C4-2B (cell line): ENCODE data around the gene AREG.

Source experiments
- H3K27ac ChIP-seq: fragments of 450-650 bp; 2 replicates; pipeline ENCODE4 v1.5.1; 2017
- ZFX ChIP-seq: fragments of 450-650 bp; IDR thresholded peaks from 2 replicates; pipeline ENCODE4 v1.6.1; 2017
- TF ChIP-seq, protein P1 (sequence below): fragments of 450-650 bp; conservative IDR thresholded peaks from 2 replicates; pipeline ENCODE4 v1.5.1; 2017; ENCODE audit warnings: mild to moderate bottlenecking

The AREG gene

DNA sequence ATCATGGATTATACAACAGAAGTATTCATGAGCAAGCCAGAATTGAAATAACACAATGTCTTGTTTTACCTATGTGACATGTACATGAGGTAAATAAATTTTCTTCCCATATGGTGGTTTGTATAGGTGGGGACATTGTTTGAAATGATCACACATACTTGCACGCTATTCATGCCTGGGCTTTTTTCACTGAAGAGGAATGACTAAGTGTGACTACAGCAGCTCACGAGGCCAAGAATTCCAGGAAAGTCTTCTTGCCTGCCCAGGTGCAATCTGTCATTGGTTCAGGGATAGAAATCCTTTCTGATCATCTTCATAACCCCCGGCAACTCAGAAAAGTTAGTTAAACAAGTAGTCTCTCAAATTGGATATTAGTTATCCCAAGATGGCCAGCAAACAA lies 36.3 kb upstream of the AREG start:
- no peak overlapping the region for H3K27ac ChIP-seq
- TF ChIP-seq, protein P1, sequence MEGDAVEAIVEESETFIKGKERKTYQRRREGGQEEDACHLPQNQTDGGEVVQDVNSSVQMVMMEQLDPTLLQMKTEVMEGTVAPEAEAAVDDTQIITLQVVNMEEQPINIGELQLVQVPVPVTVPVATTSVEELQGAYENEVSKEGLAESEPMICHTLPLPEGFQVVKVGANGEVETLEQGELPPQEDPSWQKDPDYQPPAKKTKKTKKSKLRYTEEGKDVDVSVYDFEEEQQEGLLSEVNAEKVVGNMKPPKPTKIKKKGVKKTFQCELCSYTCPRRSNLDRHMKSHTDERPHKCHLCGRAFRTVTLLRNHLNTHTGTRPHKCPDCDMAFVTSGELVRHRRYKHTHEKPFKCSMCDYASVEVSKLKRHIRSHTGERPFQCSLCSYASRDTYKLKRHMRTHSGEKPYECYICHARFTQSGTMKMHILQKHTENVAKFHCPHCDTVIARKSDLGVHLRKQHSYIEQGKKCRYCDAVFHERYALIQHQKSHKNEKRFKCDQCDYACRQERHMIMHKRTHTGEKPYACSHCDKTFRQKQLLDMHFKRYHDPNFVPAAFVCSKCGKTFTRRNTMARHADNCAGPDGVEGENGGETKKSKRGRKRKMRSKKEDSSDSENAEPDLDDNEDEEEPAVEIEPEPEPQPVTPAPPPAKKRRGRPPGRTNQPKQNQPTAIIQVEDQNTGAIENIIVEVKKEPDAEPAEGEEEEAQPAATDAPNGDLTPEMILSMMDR: no peak
- TF ChIP-seq ZFX: no peak

DNA sequence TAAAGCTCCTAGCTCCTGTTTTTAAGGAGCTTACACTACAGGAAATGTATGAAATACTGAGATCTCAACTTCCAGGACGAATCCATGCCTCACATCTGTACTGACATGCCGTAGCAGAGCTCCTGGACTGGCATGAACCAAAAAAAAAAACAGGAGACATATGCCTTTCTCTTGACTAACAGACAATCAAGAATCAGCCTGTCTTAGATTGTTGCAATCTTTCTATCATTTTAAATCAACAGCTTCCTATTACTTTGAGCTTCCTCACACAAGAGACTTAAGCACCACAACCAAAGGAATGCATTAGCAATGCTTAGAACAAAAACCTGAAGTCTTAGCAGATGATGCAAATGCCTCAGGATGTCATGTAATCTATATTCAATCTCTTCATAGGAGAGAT lies 34.7 kb upstream of the AREG start:
- no peak for TF ChIP-seq ZFX
- TF ChIP-seq, protein P1: no peak
- H3K27ac ChIP-seq: no peak overlapping the region

DNA sequence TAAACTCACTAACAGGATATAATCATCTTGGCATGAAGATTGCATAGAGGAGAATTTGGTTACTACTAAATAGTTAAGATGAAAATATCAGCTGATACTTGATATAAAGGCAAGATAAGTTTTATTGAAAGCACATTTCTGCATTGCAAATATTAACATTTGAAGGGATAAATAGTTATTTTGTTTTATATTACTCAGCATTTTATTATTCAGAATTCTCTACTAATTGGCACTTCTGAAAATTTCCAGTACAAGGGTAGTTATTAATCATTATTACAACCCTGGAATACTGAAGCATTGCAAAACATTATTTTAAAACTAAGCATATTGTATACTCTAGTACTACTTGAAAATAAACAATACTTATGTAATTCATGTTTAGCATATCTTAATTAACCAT lies 32.7 kb upstream of the AREG start:
- H3K27ac ChIP-seq: no peak overlapping the region
- TF ChIP-seq, protein P1: no peak
- no peak for TF ChIP-seq ZFX

DNA sequence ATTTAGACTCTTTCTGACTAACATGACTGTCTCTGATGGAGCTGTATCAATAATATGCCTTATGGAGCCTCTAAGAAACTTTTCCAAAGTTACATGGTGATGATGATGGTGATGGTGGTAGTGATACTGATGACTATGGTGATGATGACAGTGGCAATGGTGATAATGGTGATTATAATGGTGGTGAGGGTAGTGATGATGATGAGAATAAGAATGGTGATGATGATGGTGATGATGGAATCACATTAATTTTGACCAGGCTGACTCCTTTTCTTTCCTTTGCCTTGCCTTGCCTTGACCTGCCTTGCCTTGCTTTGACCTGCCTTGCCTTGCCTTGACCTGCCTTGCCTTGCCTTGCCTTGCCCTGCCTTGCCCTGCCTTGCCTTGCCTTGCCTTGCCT lies 31.7 kb upstream of the AREG start:
- no peak overlapping the region for H3K27ac ChIP-seq

DNA sequence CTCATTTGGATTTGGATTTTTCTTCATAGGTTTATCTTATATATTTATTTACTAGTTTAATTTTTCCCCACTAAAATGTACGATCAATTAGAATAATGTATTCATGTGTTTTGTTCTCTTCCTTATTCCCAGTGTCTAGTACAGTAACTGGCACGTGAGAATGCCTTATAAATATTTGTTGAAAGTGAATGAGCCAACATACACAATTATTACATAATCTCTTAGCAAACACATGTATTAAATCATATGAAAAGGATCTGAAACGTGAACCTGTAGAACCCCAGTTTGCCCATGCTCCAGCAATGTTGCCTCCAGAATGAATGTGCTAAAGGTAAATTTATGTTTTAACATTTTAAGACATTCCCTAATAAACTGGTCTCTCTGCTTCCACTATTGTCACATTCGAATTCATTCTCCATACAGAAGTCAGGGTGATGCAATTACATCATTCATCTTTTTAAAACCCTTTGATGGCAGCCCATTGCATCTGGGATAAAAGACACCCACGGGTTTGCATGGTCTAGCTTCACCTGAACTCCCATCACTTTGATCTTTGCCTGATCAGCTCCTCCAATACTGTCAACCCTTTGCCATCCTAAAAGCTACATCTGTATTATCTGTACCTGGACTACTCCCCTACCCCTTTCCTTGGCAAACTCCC lies 30.7 kb upstream of the AREG start:
- H3K27ac ChIP-seq: no peak overlapping the region
- no peak for TF ChIP-seq ZFX
- TF ChIP-seq, protein P1: no peak

More for the DNA sequence above, 31.7 kb upstream of the AREG start:
- TF ChIP-seq, protein P1: no peak
- no peak for TF ChIP-seq ZFX

DNA sequence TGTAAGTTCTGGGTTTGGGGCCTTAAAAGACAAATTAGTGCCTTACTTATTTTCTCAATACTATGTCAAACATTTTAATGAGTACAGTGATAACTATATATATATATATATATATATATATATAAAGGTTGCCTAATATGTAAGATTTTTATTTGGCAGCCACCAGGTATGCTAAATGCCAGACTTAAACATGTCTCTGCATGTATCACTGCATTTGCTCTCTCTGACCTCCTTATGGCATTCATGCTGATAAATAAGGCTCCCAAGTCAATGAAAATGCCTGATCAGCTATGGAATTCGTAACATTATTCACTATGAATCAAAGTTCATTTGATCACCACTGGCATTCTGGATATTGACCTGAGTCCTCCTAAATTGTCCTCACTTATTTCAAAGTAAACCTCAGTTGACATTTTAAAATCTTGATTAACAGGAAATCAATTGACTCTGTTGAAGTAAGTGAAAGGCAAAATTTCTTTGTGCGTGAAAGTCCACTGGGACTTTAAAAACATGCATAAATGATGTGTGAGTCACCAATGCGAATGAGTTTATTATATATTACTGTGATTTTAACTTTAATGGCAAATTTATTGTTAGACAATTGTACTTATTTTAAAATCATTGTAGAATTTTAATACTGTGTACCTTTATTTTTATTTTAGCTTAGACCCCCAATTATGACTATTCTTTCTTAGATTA lies 29.2 kb upstream of the AREG start:
- no peak for TF ChIP-seq ZFX
- TF ChIP-seq, protein P1: no peak

DNA sequence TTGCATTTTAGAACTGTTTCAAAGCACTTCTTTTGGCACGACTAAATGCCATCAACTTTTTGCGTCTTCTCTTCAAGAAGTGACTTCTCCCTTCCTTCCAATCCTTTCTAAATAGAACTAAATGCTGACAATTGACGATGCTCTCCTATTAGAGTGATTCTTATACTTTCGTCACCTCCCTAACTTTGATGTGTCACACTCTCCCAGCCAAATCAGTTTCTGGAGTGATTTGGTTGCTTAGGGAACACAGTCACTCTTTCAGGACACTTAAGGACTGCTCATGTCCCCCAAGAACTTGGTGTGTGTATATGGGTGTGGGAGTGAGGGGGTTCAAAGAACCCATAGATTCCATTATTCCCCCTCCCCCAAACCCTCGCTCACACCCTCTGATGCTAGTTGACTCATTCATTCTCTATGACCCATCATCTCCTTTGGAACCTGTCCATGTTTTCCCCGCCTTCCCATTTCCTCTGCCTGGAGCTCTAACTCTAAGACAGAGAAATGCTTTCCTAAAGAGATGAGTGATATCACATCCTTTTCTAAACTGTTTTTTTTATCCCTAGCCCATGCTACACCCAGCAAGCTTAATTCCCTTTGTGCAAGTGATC lies 26.8 kb upstream of the AREG start:
- no peak overlapping the region for H3K27ac ChIP-seq
- TF ChIP-seq, protein P1: no peak
- TF ChIP-seq ZFX: no peak

More for the DNA sequence above, 29.2 kb upstream of the AREG start:
- no peak overlapping the region for H3K27ac ChIP-seq
